Activated CD8-positive, alpha-beta T cell treated with anti-CD3 and anti-CD28 coated beads for 36 hours (primary cell): ENCODE measurements around the gene ETF1. TPM values are rescaled to one million over a fixed set of nuclear protein-coding genes. Genes with fewer than 3 reads are reported as not detected.
A peak's percentile ranks its signal among the peaks of the same experiment; 100 is the strongest.

Experiments
- ATAC-seq: fragments of 200-7000 bp; cut with Tn5 transposase; one replicate; pipeline ENCODE4 v1.10.0; 2021; ENCODE audit warnings: mild to moderate bottlenecking, moderate library complexity
- CTCF ChIA-PET: fragments of 350-600 bp; sonication (Branson Sonifier 250); formaldehyde crosslinking; loops from one replicate; lab custom pipeline; 2021; ENCODE audit warnings: antibody characterized with exemption; lab: Charles Lee
- POLR2A ChIA-PET: fragments of 350-600 bp; sonication (Branson Sonifier 250); formaldehyde crosslinking; loops from one replicate; lab custom pipeline; 2021; ENCODE audit warnings: antibody characterized with exemption; lab: Charles Lee
- DNase-seq: peaks from one replicate; pipeline ENCODE4 v3.0.0-alpha.2; 2020
- H3K27ac Mint-ChIP-seq: one replicate; pipeline ENCODE4 v1.8.0; 2021; ENCODE audit warnings: mild to moderate bottlenecking, mixed read lengths
- H3K27me3 Mint-ChIP-seq: one replicate; pipeline ENCODE4 v1.8.0; 2021; ENCODE audit warnings: mixed read lengths
- H3K36me3 Mint-ChIP-seq: one replicate; pipeline ENCODE4 v1.8.0; 2021; ENCODE audit warnings: low read depth, mixed read lengths
- H3K4me1 Mint-ChIP-seq: one replicate; pipeline ENCODE4 v1.8.0; 2021; ENCODE audit warnings: low read depth, mixed read lengths
- H3K4me3 Mint-ChIP-seq: one replicate; pipeline ENCODE4 v1.8.0; 2021; ENCODE audit warnings: mild to moderate bottlenecking, moderate library complexity, mixed read lengths
- H3K9me3 Mint-ChIP-seq: one replicate; pipeline ENCODE4 v1.8.0; 2021; ENCODE audit warnings: mixed read lengths
- intact Hi-C: fragments of 100-400 bp; cut with micrococcal nuclease; formaldehyde crosslinking; loops from one replicate; pipeline ENCODE4 v1.10.0; 2022
- total RNA-seq, 2 experiments: library from RNA; stranded (reverse); gene quantifications; one replicate each; pipeline ENCODE4 v1.2.3, GENCODE V29; 2021
- TF ChIP-seq, protein P1 (sequence below): fragments of 200-600 bp; IDR thresholded peaks from one replicate; pipeline ENCODE4 v1.8.0; 2022; ENCODE audit warnings: antibody characterized with exemption, mild to moderate bottlenecking

The ETF1 gene
- total RNA-seq, 2 experiments from 2014 or later: 154 to 161 TPM

GRCh38 chr5:138506370-138507306 lies 36.4 kb downstream of the ETF1 start:
- CTCF ChIA-PET: interaction anchor here (0.9 to 5.6 kb wide), 2 partner anchors 57 to 58 kb away, joined by 3 to 85 read pairs; no protein-coding TSS in a partner anchor
- Mint-ChIP-seq H3K27ac (no peak overlapping the region), H3K9me3 (no peaks in the 10 kb centered on the region), H3K27me3 (no peaks in the 10 kb centered on the region), H3K36me3 (peaks cover 29% of the 10 kb centered on the region), H3K4me3 (no peak overlapping the region), H3K4me1 (peaks cover 2% of the 10 kb centered on the region)
- intact Hi-C loops: no loop called here
- no peak for ATAC-seq
- TF ChIP-seq, protein P1, sequence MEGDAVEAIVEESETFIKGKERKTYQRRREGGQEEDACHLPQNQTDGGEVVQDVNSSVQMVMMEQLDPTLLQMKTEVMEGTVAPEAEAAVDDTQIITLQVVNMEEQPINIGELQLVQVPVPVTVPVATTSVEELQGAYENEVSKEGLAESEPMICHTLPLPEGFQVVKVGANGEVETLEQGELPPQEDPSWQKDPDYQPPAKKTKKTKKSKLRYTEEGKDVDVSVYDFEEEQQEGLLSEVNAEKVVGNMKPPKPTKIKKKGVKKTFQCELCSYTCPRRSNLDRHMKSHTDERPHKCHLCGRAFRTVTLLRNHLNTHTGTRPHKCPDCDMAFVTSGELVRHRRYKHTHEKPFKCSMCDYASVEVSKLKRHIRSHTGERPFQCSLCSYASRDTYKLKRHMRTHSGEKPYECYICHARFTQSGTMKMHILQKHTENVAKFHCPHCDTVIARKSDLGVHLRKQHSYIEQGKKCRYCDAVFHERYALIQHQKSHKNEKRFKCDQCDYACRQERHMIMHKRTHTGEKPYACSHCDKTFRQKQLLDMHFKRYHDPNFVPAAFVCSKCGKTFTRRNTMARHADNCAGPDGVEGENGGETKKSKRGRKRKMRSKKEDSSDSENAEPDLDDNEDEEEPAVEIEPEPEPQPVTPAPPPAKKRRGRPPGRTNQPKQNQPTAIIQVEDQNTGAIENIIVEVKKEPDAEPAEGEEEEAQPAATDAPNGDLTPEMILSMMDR: no peak
- POLR2A ChIA-PET: no interaction called here
- no peak for DNase-seq

DNA sequence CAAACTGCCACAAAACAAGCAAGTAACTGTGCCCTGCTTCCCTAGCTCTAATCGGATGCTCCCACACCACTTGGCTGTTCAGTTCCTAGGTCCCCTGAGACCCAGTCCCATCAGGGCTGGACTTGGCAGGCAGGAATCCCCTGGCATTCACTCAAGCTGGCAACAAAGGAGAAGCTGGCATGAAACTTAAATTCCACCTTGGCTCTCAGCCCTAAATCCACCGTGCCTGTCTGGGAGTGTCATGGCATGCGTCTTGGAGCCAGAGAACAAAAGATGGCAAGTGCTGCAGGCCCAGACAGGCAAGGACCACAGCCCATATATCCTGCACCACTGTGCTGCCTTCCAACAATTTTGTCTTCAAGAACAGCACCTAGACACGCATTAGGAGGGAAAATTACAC lies 38.2 kb downstream of the ETF1 start:
- Mint-ChIP-seq H3K4me1 (peaks cover 2% of the 10 kb centered on the region), H3K36me3 (peaks cover 20% of the 10 kb centered on the region), H3K27me3 (no peaks in the 10 kb centered on the region), H3K27ac (no peak overlapping the region), H3K9me3 (no peaks in the 10 kb centered on the region), H3K4me3 (no peak overlapping the region)
- CTCF ChIA-PET: interaction anchor here (0.7 to 5.6 kb wide), 16 partner anchors 8 to 153 kb away, joined by 3 to 85 read pairs (median 6); partner anchors contain the start of genes EGR1, KDM3B and REEP2
- ATAC-seq (no peak), DNase-seq (no peak)
- intact Hi-C loops: loop anchor here (5.0 kb wide), 1 partner anchor 37 kb away; the partner anchor contains the start of gene EGR1
- POLR2A ChIA-PET: interaction anchor here (0.7 to 1.7 kb wide), 6 partner anchors 12 to 228 kb away, joined by 3 to 7 read pairs (median 3); no protein-coding TSS in a partner anchor
- TF ChIP-seq, protein P1: no peak

DNA sequence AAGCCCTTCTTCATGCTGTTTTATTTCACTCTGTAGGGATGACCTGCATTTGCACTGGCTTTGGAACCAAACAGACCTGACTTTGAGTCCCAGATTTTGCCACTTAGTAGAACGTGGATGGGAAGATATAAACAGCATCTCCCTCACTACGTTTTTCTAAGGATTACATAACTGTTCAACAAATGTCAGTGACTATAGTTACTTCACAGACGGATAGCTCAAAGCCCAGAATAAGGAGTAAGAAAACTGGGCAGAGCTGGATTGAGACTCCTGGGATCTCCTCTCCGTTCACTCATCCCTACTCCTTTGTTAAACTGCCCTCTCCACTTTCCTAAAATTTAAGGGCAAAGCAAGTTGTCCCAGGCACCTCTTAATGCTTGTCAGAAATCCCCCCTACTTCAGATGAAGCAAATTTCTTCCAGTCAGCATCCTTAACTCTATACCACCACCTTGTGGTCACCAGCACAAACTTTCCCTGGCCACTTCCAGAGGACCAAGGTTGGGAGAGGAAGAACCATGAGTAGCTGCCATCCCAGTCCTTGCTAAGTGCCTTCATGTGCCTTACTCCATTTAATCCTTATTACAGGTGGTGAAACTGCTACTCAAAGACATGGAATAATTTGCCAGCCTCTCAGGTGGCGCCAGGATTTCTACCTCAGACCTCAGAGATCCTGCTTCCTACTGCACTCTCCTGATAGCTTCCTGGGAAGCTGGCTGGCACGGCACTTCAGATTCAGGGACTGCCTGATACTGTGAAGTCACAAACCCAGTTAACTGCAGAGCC lies 39.4 kb downstream of the ETF1 start:
- Mint-ChIP-seq H3K4me3 (no peak overlapping the region), H3K9me3 (no peaks in the 10 kb centered on the region), H3K27ac (no peak overlapping the region), H3K36me3 (peaks cover 13% of the 10 kb centered on the region), H3K4me1 (peaks cover 2% of the 10 kb centered on the region), H3K27me3 (no peaks in the 10 kb centered on the region)
- POLR2A ChIA-PET: interaction anchor here (0.6 to 3.3 kb wide), 7 partner anchors 8 to 69 kb away, joined by 3 to 9 read pairs (median 4); no protein-coding TSS in a partner anchor
- intact Hi-C loops: loop anchor here (5.0 kb wide), 1 partner anchor 36 kb away; the partner anchor contains the start of gene EGR1
- DNase-seq (peak; percentile 32), ATAC-seq (peak; percentile 81)
- TF ChIP-seq, protein P1: peak; percentile 82
- CTCF ChIA-PET: interaction anchor here (0.5 to 5.6 kb wide), 37 partner anchors 8 to 326 kb away, joined by 3 to 85 read pairs (median 5); partner anchors contain the start of genes BRD8, CDC23, EGR1 and KDM3B

- Mint-ChIP-seq H3K4me3 (no peak overlapping the region), H3K27me3 (no peaks in the 10 kb centered on the region), H3K9me3 (no peaks in the 10 kb centered on the region), H3K4me1 (peaks cover 2% of the 10 kb centered on the region), H3K27ac (no peak overlapping the region), H3K36me3 (peaks cover 4% of the 10 kb centered on the region)
- DNase-seq (no peak), ATAC-seq (no peak)
- ChIA-PET CTCF (interaction anchor here (0.9 to 5.6 kb wide), 18 partner anchors 9 to 325 kb away, joined by 3 to 85 read pairs (median 5); partner anchors contain the start of genes BRD8, EGR1, KIF20A and REEP2), POLR2A (interaction anchor here (0.5 to 3.3 kb wide), 6 partner anchors 9 to 55 kb away, joined by 3 to 9 read pairs (median 3); no protein-coding TSS in a partner anchor)
- intact Hi-C loops: loop anchor here (5.0 kb wide), 1 partner anchor 35 kb away; the partner anchor contains the start of gene EGR1
- TF ChIP-seq, protein P1: no peak
Observed at GRCh38 chr5:138502521-138502920, 40.5 kb downstream of the ETF1 start.
